ENCODE results near the gene CSTF1.
"Not testable (repeated sequence)": the region's sequence is repeated elsewhere in the genome, so short reads cannot be mapped to it uniquely, and the experiment has no call there.

The CSTF1 gene

DNA sequence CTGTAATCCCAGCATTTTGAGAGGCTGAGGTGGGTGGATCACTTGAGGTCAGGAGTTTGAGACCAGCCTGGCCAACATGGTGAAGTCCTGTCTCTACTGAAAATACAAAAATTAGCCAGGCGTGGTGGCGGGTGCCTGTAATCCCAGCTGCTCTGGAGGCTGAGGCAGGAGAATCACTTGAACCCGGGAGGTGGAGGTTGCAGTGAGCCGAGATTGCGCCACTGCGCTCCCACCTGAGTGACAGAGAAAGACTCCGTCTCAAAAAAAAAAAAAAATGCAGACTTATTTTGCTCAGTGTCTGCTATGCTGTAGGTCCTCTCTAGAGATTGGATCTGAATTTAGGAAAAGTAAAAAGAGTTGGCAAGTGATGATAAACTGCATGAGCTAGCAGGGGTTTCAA, 18.8 kb downstream of the CSTF1 start:
- DNase-seq = not testable (repeated sequence)

DNA sequence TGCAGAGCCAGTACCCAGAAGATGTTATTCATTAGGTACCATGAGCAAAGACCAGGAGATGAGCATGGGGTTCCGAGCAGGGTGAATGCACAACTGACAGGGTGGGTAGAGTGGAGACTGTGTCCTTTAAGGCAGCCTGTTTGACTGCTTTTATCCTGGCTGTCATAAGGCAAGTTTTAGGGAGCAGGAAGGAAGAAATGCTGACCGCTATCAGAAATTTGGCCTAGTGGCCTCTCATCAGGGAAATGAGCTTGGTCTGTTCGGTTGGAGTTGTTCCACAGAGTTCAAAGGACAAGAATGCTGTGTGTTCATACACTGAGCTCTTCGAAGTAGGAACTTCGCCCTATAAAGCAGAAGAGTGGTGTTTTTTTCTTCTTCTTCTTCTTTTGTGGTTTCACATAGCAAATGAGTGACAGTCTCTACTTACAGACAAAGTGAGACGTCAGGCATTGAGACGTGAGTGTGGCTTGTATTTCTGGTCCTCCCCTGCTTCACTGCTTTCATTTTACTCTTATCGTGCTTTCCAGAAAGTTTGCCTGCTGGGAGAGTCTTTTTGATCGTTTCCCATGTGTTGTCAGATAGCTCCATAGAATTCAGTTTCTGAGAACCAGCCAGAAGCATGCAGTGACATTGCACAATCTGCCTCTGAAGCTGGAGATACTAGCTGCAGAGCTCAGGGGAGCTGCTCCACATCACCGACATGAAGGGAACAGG, 19.5 kb downstream of the CSTF1 start, which contains the start of gene CASS4:
Gene CASS4, plus strand, starts transcription at position 502 of the 714 bp plus-strand sequence. Its CDS starts 199 bp downstream, at position 701.
- peak; percentile 97 for DNase-seq

DNA sequence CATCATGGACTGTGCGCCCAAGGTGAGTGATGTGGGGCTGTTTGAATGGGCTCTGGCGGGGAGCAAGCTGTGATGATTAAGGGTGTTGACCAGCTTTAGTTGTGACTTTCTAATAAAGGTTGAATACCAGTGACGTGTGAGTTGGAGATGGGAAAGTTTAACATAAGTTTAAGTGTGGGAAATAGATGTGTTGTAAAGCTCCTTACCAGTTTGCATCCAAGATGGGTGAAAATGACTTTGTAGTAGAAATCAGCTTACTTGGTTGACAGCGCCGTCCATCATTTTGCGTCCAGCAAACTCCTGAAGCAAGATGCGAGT, 20.0 kb downstream of the CSTF1 start:
- no peak for DNase-seq

GRCh38 chr20:56412949-56413348, 20.5 kb downstream of the CSTF1 start:
- DNase-seq = no peak

- peak; percentile 25 for DNase-seq
Measured at GRCh38 chr20:56414842-56415765, 22.7 kb downstream of the CSTF1 start.

DNA sequence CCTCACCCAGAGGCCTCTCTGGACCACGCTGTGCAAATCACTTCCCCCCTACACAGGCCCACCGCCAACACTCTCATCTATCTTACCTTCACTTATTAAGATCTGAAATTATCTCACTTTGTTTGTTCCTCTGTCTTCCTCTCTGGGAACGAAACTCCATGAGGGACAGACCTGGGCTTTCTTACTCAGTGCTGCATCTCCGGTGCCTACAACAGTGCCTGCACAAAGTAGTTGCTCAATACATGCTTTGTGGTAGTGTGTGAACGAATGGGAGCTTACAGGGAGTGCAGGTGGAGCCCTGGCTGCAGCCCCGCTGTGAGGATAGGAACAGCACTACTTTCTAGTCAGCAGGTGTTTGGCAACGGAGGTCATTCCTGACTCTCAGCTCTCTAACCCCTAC, 25.0 kb downstream of the CSTF1 start:
- DNase-seq = no peak

DNA sequence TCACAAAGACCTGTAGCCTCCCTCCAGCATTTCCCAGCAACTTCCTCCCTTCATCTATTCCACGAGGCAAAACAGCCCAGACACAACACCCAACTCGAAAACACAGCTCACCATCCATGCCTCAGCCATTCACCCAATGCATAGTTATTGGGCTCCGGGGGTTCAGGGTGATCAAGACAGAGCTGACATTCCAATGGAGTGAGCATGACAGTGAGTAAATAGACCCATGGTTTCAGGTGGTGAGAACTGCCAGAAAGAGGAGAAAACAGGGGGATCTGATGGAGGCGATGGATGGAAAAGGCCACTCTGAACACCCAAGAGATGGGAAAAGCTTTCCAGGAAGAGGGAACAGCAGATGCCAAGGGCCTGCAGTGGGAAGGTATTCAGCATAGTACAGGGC, 25.5 kb downstream of the CSTF1 start:
- DNase-seq = no peak

DNA sequence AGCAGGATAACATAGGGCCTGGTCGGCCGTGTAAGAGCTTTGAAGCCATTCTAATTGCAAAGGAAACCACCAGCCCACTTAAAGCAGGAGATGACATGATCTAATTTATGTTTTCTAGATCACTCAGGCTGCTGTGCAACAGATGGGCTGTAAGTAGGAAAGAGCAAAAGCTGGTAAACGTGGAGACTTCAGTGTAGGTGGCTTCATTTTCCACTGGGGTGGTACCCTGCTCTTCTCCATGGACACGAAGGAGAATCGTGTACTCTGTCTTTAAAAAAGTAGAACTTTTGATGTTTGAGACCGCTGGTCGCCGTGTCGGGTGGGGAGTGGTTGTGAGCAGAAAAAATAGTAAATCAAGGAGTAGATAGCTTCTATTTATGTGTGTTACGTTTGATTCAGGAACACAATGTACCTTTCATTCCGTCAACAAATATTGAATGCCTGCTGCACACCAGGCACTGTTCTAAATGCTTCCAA, 26.0 kb downstream of the CSTF1 start:
- DNase-seq = no peak

- DNase-seq = peak; percentile 30
Measured at GRCh38 chr20:56420028-56420427, 27.6 kb downstream of the CSTF1 start.

- DNase-seq = no peak
Measured at GRCh38 chr20:56420940-56421688, 28.7 kb downstream of the CSTF1 start.

GRCh38 chr20:56422076-56422823, 29.8 kb downstream of the CSTF1 start:
- DNase-seq = peak; percentile 50

DNA sequence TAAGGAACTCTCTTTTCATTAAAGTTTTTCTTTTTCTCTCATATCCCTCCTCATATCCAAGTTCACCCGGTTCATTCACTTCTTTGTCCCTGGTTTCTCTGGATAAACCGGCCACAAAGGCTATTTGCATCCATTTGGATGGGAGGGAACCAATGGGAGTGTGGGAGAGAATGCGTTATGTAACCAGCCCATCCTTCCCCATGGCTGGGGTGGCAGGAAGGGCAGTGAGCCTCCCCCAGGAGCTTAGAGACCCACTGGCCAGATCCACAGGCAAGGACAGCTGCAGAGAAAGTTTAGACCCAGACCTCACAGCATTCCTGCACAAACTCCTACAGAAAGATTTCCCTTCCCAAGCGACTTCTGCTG, 30.4 kb downstream of the CSTF1 start:
- DNase-seq = no peak

DNA sequence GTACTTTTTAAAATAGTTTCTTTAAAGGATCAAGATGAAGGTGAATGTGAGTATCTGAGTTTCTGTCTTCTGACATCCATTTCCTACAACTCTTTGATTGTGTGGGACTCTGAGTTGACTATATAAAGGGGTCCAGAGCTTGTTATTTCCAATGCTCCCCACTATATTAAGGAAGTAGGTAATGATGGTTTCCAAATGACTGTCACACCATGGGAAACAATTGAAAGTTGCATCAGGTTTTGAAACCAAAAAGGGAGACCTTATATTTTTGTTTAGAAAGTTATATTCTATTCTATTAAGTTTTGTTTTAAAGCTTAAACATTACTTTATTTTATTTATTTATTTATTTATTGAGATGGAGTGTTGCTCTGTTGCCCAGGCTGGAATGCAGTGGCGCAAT, 30.8 kb downstream of the CSTF1 start:
- DNase-seq = no peak

- DNase-seq = no peak
Measured at GRCh38 chr20:56423886-56424285, 31.4 kb downstream of the CSTF1 start.

GRCh38 chr20:56424931-56425330, 32.5 kb downstream of the CSTF1 start:
- no peak for DNase-seq

GRCh38 chr20:56426026-56426425, 33.6 kb downstream of the CSTF1 start:
- no peak for DNase-seq

DNA sequence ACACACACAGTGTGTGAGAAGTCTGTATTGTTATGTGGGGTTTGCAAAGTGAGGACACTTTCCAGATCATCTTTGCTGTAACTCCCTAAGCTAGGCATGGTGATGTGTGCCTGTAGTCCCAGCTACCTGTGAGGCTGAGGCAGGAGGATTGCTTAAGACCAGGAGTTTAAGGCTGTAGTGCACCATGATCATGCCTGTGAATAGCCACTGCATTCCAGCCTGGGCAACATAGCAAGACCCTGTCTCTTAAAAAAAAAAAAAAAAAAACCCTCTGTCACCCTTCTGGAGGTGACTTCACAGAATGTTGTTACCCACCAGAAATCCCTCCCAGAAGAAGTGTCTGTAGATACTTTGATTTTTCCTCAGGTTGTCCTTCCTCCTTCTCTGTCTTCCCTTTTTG, 34.5 kb downstream of the CSTF1 start:
- no peak for DNase-seq

DNA sequence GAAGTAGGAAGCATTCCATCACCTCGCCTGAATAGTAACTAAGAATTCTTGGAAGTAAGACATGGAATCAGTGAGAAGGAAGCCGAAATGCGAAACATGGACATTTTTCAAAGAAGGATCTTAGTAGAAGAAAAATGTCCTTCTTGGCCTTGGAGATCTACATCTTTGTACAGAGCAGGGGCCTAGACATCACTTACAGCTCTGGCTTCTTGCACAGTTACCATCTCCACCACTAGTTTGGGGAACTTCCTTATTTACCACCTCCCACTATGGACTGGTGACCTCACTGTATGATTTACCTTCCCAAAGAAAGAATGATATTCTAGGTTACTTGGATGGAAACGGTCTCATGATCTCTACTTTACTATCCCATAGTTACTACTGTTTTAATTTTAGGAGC, 35.4 kb downstream of the CSTF1 start:
- DNase-seq = peak; percentile 27

- DNase-seq = no peak
Measured at GRCh38 chr20:56428410-56428809, 36.0 kb downstream of the CSTF1 start.

DNA sequence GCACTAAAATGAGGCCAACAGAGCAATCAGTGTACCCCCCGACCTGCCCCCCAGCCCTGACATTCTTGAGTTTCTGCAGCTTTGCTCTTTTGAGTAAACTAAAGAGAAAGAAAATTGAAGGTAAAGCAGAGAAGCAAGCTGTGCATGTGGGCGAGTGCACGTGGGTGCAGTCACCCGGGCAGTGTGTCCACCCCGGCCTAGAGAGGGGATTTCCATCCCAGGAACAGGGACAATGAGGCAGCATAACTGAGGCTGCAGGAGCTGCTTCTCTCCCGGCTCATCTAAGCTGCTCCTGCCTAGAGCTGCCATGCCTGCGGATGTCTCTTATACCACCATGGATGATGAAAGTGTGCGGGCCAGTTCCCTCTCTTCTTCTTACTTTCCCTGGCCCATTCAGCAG, 36.4 kb downstream of the CSTF1 start:
- no peak for DNase-seq

GRCh38 chr20:56429502-56429901, 37.1 kb downstream of the CSTF1 start:
- DNase-seq = peak; percentile 18

- DNase-seq = no peak
Measured at GRCh38 chr20:56429941-56430340, 37.5 kb downstream of the CSTF1 start.

DNA sequence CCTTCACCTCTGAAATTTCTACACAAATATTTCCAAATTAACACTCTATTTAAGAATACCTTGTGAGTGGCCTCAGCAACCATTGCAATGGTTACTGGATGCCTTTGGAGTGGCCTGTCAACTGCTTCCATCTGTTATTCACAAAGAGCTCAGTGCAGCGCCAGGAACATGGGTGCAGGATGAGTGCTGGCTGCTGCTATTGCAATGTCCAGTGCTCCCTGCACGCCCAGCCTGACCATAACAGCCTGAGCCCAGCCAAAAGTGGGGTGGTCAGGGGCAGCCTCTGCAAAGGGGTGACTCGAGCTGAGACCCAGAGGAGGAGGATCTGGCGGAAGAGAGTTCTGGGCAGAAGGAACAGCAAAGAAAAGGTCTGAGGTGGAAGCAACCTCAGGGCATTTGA, 38.0 kb downstream of the CSTF1 start:
- DNase-seq = no peak
